ENCODE measurements around the gene SHMT2.

DNA sequence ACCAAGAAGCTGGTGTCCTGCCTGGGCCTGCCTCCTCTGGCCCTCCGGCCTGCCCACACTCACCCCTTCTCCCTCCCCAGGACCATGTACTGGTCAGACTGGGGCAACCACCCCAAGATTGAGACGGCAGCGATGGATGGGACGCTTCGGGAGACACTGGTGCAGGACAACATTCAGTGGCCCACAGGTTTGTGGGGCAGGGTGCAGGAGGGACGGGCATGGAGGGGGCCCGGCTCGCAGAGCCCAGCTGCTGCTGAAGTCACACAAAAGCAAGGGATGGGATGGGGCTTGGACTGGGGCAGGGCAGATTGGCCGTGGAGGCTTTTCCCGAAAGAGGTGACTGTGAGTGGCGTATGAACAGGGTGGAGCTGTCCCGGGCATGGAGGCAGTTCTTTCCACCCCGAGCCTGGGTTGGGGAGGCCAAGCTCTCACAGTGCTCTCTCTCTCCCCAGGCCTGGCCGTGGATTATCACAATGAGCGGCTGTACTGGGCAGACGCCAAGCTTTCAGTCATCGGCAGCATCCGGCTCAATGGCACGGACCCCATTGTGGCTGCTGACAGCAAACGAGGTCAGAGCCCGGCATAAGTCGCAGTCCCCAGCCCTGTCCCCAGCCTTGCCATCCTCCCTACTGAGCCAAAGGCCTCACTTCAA, 20.8 kb upstream of the SHMT2 start:
- TF ChIP-seq POLR2A (IDR thresholded peaks at IDR 0.05; ENCODE audit: borderline replicate concordance, extremely low read depth, insufficient read depth, insufficient read length) (no peak), EGR1 (IDR thresholded peaks at IDR 0.05; ENCODE audit: low read depth) (no peak), SP1 (IDR thresholded peaks at IDR 0.05; ENCODE audit: low read depth) (no peak), EZH2 (IDR thresholded peaks at IDR 0.05) (no peak), CEBPB (IDR thresholded peaks at IDR 0.05; ENCODE audit: low read depth) (no peak)
- TF ChIP-seq, protein P1, sequence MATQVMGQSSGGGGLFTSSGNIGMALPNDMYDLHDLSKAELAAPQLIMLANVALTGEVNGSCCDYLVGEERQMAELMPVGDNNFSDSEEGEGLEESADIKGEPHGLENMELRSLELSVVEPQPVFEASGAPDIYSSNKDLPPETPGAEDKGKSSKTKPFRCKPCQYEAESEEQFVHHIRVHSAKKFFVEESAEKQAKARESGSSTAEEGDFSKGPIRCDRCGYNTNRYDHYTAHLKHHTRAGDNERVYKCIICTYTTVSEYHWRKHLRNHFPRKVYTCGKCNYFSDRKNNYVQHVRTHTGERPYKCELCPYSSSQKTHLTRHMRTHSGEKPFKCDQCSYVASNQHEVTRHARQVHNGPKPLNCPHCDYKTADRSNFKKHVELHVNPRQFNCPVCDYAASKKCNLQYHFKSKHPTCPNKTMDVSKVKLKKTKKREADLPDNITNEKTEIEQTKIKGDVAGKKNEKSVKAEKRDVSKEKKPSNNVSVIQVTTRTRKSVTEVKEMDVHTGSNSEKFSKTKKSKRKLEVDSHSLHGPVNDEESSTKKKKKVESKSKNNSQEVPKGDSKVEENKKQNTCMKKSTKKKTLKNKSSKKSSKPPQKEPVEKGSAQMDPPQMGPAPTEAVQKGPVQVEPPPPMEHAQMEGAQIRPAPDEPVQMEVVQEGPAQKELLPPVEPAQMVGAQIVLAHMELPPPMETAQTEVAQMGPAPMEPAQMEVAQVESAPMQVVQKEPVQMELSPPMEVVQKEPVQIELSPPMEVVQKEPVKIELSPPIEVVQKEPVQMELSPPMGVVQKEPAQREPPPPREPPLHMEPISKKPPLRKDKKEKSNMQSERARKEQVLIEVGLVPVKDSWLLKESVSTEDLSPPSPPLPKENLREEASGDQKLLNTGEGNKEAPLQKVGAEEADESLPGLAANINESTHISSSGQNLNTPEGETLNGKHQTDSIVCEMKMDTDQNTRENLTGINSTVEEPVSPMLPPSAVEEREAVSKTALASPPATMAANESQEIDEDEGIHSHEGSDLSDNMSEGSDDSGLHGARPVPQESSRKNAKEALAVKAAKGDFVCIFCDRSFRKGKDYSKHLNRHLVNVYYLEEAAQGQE (IDR thresholded peaks at IDR 0.05; ENCODE audit: low read depth), result no peak
- TF ChIP-seq, protein P2, sequence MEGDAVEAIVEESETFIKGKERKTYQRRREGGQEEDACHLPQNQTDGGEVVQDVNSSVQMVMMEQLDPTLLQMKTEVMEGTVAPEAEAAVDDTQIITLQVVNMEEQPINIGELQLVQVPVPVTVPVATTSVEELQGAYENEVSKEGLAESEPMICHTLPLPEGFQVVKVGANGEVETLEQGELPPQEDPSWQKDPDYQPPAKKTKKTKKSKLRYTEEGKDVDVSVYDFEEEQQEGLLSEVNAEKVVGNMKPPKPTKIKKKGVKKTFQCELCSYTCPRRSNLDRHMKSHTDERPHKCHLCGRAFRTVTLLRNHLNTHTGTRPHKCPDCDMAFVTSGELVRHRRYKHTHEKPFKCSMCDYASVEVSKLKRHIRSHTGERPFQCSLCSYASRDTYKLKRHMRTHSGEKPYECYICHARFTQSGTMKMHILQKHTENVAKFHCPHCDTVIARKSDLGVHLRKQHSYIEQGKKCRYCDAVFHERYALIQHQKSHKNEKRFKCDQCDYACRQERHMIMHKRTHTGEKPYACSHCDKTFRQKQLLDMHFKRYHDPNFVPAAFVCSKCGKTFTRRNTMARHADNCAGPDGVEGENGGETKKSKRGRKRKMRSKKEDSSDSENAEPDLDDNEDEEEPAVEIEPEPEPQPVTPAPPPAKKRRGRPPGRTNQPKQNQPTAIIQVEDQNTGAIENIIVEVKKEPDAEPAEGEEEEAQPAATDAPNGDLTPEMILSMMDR (IDR thresholded peaks at IDR 0.05 in 2 of 3, conservative IDR thresholded peaks at IDR 0.05 in 1 of 3; ENCODE audit: borderline replicate concordance in 1 of 3, insufficient read depth in 1 of 3, low read depth in 2 of 3, low read length in 2 of 3), result no peak
- TF ChIP-seq, protein P3, sequence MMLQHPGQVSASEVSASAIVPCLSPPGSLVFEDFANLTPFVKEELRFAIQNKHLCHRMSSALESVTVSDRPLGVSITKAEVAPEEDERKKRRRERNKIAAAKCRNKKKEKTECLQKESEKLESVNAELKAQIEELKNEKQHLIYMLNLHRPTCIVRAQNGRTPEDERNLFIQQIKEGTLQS (IDR thresholded peaks at IDR 0.05), result no peak
- TF ChIP-seq, protein P4, sequence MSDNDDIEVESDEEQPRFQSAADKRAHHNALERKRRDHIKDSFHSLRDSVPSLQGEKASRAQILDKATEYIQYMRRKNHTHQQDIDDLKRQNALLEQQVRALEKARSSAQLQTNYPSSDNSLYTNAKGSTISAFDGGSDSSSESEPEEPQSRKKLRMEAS (IDR thresholded peaks at IDR 0.05), result no peak
